Lower leg skin (tissue), 4 donors: Measurements from ENCODE around the gene RPRD1B. TPM values are rescaled to one million over a fixed set of nuclear protein-coding genes. Genes with fewer than 3 reads are reported as not detected.

Experiments
- DNase-seq, 2 donors: peaks; one replicate each; pipeline ENCODE4 v3.0.0-alpha.2; 2019; ENCODE audit warnings: low spot score in 2 of 2
- H3K4me3 ChIP-seq: fragments of 200-600 bp; sonication (generic); 2 replicates; pipeline ENCODE4 v1.5.1; 2017; ENCODE audit warnings: mild to moderate bottlenecking, low read depth; ENCODE audit not compliant: poor library complexity, severe bottlenecking
- POLR2A ChIP-seq, 2 donors: fragments of 450-650 bp; IDR thresholded peaks; one replicate each; pipeline ENCODE4 v1.6.1; 2016 to 2017; ENCODE audit warnings: antibody characterized with exemption in 2 of 2, mild to moderate bottlenecking in 1 of 2, moderate library complexity in 1 of 2
- WGBS, 2 donors: methylation state at CpG; one replicate each; pipeline ENCODE4 v1.1.5; 2018; 5-methylcytosine and 5-hydroxymethylcytosine counted together
- intact Hi-C: fragments of 100-400 bp; cut with DNase I; formaldehyde crosslinking; loops from one replicate; pipeline ENCODE4 v1.15.0; 2023; ENCODE audit warnings: low total_unique reads
- total RNA-seq, 4 donors: library from RNA; depleted of rRNA; stranded (reverse); fragments of >200 nt; gene quantifications; one replicate each; pipeline ENCODE4 v1.1.0, GENCODE V29; 2016
- TF ChIP-seq, protein P1 (sequence below), 3 donors: fragments of 450-650 bp; IDR thresholded peaks; one replicate each; pipeline ENCODE4 v1.5.1; 2016; ENCODE audit warnings: antibody characterized with exemption in 3 of 3, mild to moderate bottlenecking in 3 of 3, moderate library complexity in 2 of 3

The RPRD1B gene
- total RNA-seq, 4 donors from 2014 or later, result 16.3 to 37.5 (median 22.9) TPM

GRCh38 chr20:38057351-38057972, 23.9 kb downstream of the RPRD1B start:
- 21 to 36% methylated on average over 7 of the region's 7 CpGs for WGBS, 2 donors
- intact Hi-C loops, result loop anchor here (5.0 kb wide), 1 partner anchor 165 kb away; no protein-coding TSS in a partner anchor
- TF ChIP-seq, protein P1, sequence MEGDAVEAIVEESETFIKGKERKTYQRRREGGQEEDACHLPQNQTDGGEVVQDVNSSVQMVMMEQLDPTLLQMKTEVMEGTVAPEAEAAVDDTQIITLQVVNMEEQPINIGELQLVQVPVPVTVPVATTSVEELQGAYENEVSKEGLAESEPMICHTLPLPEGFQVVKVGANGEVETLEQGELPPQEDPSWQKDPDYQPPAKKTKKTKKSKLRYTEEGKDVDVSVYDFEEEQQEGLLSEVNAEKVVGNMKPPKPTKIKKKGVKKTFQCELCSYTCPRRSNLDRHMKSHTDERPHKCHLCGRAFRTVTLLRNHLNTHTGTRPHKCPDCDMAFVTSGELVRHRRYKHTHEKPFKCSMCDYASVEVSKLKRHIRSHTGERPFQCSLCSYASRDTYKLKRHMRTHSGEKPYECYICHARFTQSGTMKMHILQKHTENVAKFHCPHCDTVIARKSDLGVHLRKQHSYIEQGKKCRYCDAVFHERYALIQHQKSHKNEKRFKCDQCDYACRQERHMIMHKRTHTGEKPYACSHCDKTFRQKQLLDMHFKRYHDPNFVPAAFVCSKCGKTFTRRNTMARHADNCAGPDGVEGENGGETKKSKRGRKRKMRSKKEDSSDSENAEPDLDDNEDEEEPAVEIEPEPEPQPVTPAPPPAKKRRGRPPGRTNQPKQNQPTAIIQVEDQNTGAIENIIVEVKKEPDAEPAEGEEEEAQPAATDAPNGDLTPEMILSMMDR (IDR thresholded peaks at IDR 0.05), result no peak
- TF ChIP-seq POLR2A (IDR thresholded peaks at IDR 0.05), result no peak
- H3K4me3 ChIP-seq, result no peak overlapping the region
- peak; percentile 71 to 95 for DNase-seq

DNA sequence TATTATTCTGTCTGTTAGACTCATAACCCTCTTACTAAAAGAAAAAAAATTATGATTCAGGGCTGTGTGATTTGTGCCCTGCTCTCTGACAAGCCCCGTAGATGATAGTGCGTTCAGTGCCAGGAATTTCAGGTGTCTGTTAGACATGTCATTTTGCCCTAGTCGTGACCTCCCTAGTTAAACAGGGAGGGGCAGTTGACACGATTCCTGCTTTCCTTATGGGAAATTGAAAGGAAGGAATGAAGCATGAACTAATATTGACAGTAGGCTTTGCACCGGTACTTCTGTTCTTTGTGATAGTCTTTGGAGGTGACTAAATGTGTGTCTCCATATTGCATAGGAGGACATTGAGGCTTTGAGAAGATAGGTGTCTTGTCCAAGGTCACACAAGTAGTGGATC, 26.3 kb downstream of the RPRD1B start:
- TF ChIP-seq, protein P1 (IDR thresholded peaks at IDR 0.05), result no peak
- no peak for TF ChIP-seq POLR2A (IDR thresholded peaks at IDR 0.05)
- no peak for DNase-seq

GRCh38 chr20:38060536-38060935, 27.0 kb downstream of the RPRD1B start:
- H3K4me3 ChIP-seq, result no peak overlapping the region
- no peak for TF ChIP-seq POLR2A (IDR thresholded peaks at IDR 0.05)
- TF ChIP-seq, protein P1 (IDR thresholded peaks at IDR 0.05), result no peak
- DNase-seq, result no peak
- intact Hi-C loops, result no loop called here
- 86 to 88% methylated on average over 5 of the region's 5 CpGs for WGBS, 2 donors

More for the DNA sequence above, 26.3 kb downstream of the RPRD1B start:
- no peak overlapping the region for H3K4me3 ChIP-seq
- intact Hi-C loops, result loop anchor here (5.0 kb wide), 1 partner anchor 162 kb away; no protein-coding TSS in a partner anchor
- WGBS, 2 donors, result 85 to 86% methylated on average over 5 of the region's 5 CpGs

- H3K4me3 ChIP-seq, result no peak overlapping the region
- DNase-seq, result no peak
- TF ChIP-seq POLR2A (IDR thresholded peaks at IDR 0.05), result no peak
- TF ChIP-seq, protein P1 (IDR thresholded peaks at IDR 0.05), result no peak
- 73 to 87% methylated on average over 4 of the region's 4 CpGs for WGBS, 2 donors
- intact Hi-C loops, result no loop called here
These were observed 27.6 kb downstream of the RPRD1B start for GRCh38 chr20:38061109-38061508.

DNA sequence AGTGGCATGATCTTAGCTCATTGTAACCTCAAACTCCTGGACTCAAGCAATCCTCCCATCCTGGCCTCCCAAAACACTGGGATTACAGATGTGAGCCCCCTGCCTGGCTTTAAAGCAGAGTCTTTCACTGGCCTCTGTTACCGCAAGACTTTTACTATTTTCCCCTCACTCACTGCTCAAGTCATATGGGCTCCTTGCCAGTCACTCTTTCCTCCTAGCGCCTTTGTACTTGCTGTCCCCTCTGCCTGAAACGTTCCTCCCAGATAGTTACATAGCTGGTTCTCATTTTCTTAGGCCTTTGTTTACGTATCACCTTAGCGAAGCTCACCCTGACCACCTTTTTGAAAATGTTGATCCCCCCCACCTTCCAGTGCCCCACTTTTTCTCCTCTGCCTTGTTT, 29.3 kb downstream of the RPRD1B start:
- DNase-seq, result no peak
- no peak for TF ChIP-seq POLR2A (IDR thresholded peaks at IDR 0.05)
- TF ChIP-seq, protein P1 (IDR thresholded peaks at IDR 0.05), result no peak
- H3K4me3 ChIP-seq, result no peak overlapping the region
- intact Hi-C loops, result no loop called here
- WGBS, 2 donors, result 85 to 88% methylated on average over 5 of the region's 5 CpGs
